ENCODE results near the gene C17orf107. TPM values are rescaled to one million over a fixed set of nuclear protein-coding genes. Genes with fewer than 3 reads are reported as not detected.

C17orf107 gene
- polyA plus RNA-seq, 1 donor from 2014 or later: 0.45 TPM

DNA sequence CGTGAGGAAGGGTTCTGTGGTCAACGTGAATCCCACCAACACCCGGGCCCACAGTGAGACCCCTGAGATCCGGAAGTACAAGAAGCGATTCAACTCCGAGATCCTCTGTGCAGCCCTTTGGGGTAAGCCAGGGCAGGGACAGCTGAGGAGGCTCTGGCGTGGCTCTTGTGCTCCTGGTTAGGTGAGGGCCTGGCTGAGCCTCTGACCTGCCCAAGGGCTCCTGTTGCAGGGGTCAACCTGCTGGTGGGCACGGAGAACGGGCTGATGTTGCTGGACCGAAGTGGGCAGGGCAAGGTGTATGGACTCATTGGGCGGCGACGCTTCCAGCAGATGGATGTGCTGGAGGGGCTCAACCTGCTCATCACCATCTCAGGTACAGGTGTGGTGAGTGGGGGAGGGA is 4.2 kb upstream of the C17orf107 start:
- no peaks in the 10 kb centered on the region for H3K9me2 ChIP-seq (ENCODE audit: insufficient read depth, low read length)
- H3K36me3 ChIP-seq (ENCODE audit: insufficient read depth, low read length): no peaks in the 10 kb centered on the region
- no peak overlapping the region for H3K4me3 ChIP-seq (ENCODE audit: low read length)
- no peak overlapping the region for H2AFZ ChIP-seq (ENCODE audit: low read depth, low read length)
- H3F3A ChIP-seq (ENCODE audit: insufficient read depth, low read length, poor library complexity, severe bottlenecking): no peaks in the 10 kb centered on the region
- no peaks in the 10 kb centered on the region for H4K20me1 ChIP-seq (ENCODE audit: insufficient read depth)
- H3K9me3 ChIP-seq (ENCODE audit: low read length): no peaks in the 10 kb centered on the region
- no peaks in the 10 kb centered on the region for H3K27me3 ChIP-seq (ENCODE audit: insufficient read depth, low read depth, low read length)
- no peak overlapping the region for H3K4me2 ChIP-seq (ENCODE audit: low read length)
- no peak for TF ChIP-seq POLR2AphosphoS5 (IDR thresholded peaks at IDR 0.05)
- TF ChIP-seq REST (IDR thresholded peaks at IDR 0.05; ENCODE audit: borderline replicate concordance): no peak
- TF ChIP-seq TAF1 (IDR thresholded peaks at IDR 0.05; ENCODE audit: low read depth): no peak
- TF ChIP-seq CTCF (IDR thresholded peaks at IDR 0.05; ENCODE audit: poor library complexity, severe bottlenecking): no peak
- TF ChIP-seq EZH2 (IDR thresholded peaks at IDR 0.05; ENCODE audit: borderline replicate concordance, insufficient read depth, low read length, poor library complexity, severe bottlenecking): no peak
- no peak for TF ChIP-seq RAD21 (conservative IDR thresholded peaks at IDR 0.05)
- no peak for TF ChIP-seq MXI1 (conservative IDR thresholded peaks at IDR 0.05; ENCODE audit: poor library complexity, severe bottlenecking)
- no peak for TF ChIP-seq EP300 (conservative IDR thresholded peaks at IDR 0.05; ENCODE audit: poor library complexity, severe bottlenecking)
- TF ChIP-seq SMC3 (conservative IDR thresholded peaks at IDR 0.05; ENCODE audit: poor library complexity): no peak
- no peaks in the 10 kb centered on the region for H3K79me2 ChIP-seq (replicated peaks; ENCODE audit: insufficient read depth, low read length)
- H3K27ac ChIP-seq (ENCODE audit: low read length): no peak overlapping the region
- no peak overlapping the region for H3K9ac ChIP-seq (ENCODE audit: low read length)

DNA sequence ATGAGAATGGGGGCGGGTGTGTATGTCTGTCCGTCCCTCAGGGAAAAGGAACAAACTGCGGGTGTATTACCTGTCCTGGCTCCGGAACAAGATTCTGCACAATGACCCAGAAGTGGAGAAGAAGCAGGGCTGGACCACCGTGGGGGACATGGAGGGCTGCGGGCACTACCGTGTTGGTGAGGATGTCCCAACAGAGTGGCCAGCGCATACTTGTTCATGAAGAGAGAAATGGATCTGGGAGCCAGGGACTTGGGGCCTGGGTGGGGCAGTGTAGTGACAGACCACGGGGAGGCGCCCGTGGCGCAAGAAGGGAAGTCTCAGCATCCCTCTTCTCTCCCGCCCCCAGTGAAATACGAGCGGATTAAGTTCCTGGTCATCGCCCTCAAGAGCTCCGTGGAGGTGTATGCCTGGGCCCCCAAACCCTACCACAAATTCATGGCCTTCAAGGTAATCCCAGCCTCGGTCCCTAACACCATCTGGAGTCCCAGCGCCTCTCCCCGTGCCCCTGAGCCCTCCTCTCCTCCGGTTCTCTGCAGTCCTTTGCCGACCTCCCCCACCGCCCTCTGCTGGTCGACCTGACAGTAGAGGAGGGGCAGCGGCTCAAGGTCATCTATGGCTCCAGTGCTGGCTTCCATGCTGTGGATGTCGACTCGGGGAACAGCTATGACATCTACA is 3.5 kb upstream of the C17orf107 start:
- Histone ChIP-seq H3K27ac (ENCODE audit: low read length) (no peak overlapping the region), H3K4me3 (ENCODE audit: low read length) (no peak overlapping the region), H2AFZ (ENCODE audit: low read depth, low read length) (no peak overlapping the region), H3K9me2 (ENCODE audit: insufficient read depth, low read length) (no peaks in the 10 kb centered on the region), H3K79me2 (replicated peaks; ENCODE audit: insufficient read depth, low read length) (no peaks in the 10 kb centered on the region), H3K9ac (ENCODE audit: low read length) (no peak overlapping the region), H3K4me2 (ENCODE audit: low read length) (no peak overlapping the region), H3K9me3 (ENCODE audit: low read length) (no peaks in the 10 kb centered on the region), H4K20me1 (ENCODE audit: insufficient read depth) (no peaks in the 10 kb centered on the region), H3K36me3 (ENCODE audit: insufficient read depth, low read length) (no peaks in the 10 kb centered on the region), H3F3A (ENCODE audit: insufficient read depth, low read length, poor library complexity, severe bottlenecking) (no peaks in the 10 kb centered on the region), H3K27me3 (ENCODE audit: insufficient read depth, low read depth, low read length) (no peaks in the 10 kb centered on the region)
- no peak for TF ChIP-seq EP300 (conservative IDR thresholded peaks at IDR 0.05; ENCODE audit: poor library complexity, severe bottlenecking)
- TF ChIP-seq MXI1 (conservative IDR thresholded peaks at IDR 0.05; ENCODE audit: poor library complexity, severe bottlenecking): no peak
- no peak for TF ChIP-seq POLR2AphosphoS5 (IDR thresholded peaks at IDR 0.05)
- TF ChIP-seq REST (IDR thresholded peaks at IDR 0.05; ENCODE audit: borderline replicate concordance): no peak
- no peak for TF ChIP-seq CTCF (IDR thresholded peaks at IDR 0.05; ENCODE audit: poor library complexity, severe bottlenecking)
- no peak for TF ChIP-seq TAF1 (IDR thresholded peaks at IDR 0.05; ENCODE audit: low read depth)
- TF ChIP-seq EZH2 (IDR thresholded peaks at IDR 0.05; ENCODE audit: borderline replicate concordance, insufficient read depth, low read length, poor library complexity, severe bottlenecking): no peak
- no peak for TF ChIP-seq RAD21 (conservative IDR thresholded peaks at IDR 0.05)
- TF ChIP-seq SMC3 (conservative IDR thresholded peaks at IDR 0.05; ENCODE audit: poor library complexity): no peak

Data from neural cell (in vitro differentiated cells).